ENCODE results near the gene FBXL17.

DNA sequence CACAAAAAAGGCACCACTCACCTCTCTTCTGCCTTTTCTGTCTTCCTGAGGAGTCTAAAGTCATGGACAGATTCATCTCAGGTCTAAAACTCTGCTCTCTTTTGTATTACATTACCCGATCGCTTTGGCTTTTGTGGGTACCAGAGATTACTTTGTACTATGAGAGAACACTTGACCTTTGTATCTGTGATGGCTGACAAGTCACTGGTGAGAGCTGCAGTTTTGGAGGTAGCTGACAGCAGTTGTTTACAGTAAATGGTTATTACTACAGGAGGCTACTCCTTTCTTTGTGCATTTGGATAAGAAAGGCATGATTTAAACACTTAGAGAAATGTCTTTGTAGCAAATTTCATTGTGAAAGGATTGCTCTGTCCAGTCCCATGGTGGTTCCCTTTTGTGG is 307.3 kb downstream of the FBXL17 start:
- TF ChIP-seq TAF1 (IDR thresholded peaks at IDR 0.05; ENCODE audit: borderline replicate concordance, insufficient read depth, low read length) = no peak
- TF ChIP-seq, protein P1, sequence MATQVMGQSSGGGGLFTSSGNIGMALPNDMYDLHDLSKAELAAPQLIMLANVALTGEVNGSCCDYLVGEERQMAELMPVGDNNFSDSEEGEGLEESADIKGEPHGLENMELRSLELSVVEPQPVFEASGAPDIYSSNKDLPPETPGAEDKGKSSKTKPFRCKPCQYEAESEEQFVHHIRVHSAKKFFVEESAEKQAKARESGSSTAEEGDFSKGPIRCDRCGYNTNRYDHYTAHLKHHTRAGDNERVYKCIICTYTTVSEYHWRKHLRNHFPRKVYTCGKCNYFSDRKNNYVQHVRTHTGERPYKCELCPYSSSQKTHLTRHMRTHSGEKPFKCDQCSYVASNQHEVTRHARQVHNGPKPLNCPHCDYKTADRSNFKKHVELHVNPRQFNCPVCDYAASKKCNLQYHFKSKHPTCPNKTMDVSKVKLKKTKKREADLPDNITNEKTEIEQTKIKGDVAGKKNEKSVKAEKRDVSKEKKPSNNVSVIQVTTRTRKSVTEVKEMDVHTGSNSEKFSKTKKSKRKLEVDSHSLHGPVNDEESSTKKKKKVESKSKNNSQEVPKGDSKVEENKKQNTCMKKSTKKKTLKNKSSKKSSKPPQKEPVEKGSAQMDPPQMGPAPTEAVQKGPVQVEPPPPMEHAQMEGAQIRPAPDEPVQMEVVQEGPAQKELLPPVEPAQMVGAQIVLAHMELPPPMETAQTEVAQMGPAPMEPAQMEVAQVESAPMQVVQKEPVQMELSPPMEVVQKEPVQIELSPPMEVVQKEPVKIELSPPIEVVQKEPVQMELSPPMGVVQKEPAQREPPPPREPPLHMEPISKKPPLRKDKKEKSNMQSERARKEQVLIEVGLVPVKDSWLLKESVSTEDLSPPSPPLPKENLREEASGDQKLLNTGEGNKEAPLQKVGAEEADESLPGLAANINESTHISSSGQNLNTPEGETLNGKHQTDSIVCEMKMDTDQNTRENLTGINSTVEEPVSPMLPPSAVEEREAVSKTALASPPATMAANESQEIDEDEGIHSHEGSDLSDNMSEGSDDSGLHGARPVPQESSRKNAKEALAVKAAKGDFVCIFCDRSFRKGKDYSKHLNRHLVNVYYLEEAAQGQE (IDR thresholded peaks at IDR 0.05; ENCODE audit: insufficient read depth in 1 of 2, low read depth in 2 of 2, low read length in 2 of 2) = no peak
- TF ChIP-seq POLR2AphosphoS5 (IDR thresholded peaks at IDR 0.05; ENCODE audit: low read depth, low read length) = no peak
